Endothelial cell of umbilical vein (primary cell): ENCODE measurements around the gene TAS2R3. TPM values are rescaled to one million over a fixed set of nuclear protein-coding genes. Genes with fewer than 3 reads are reported as not detected.

ENCODE experiments used
- BruUV-seq: library from RNA; stranded (reverse); fragments of 400-500 nt; replicated peaks from 2 replicates; lab custom pipeline; 2021; lab: Mats Ljungman, UMichigan
- CTCF ChIA-PET: fragments of 300-600, 350-600 bp; sonication (Branson Sonifier 250); formaldehyde crosslinking; loops from one replicate; lab custom pipeline; 2021; ENCODE audit warnings: antibody characterized with exemption, inconsistent platforms; lab: Charles Lee
- POLR2A ChIA-PET: fragments of 300-600, 350-600 bp; sonication (Branson Sonifier 250); formaldehyde crosslinking; loops from one replicate; lab custom pipeline; 2021; ENCODE audit warnings: antibody characterized with exemption, inconsistent platforms; lab: Charles Lee
- DNase-seq: peaks from one replicate; pipeline ENCODE4 v3.0.0-alpha.2; 2011; ENCODE audit warnings: low read depth, low spot score
- FAIRE-seq: peaks from 2 replicates; lab custom pipeline; 2011; peaks lifted over from hg19 to GRCh38; lab: Jason Lieb, UNC
- H2AFZ ChIP-seq: 2 replicates; pipeline ENCODE4 v1.6.0; 2012; ENCODE audit warnings: low read depth, low read length, control low read depth, inconsistent platforms
- H3K27ac ChIP-seq: 2 replicates; pipeline ENCODE4 v1.5.1; 2011; ENCODE audit warnings: low read depth, mild to moderate bottlenecking, control low read depth, low read length, moderate library complexity; ENCODE audit not compliant: insufficient read depth
- H3K27me3 ChIP-seq, 2 experiments: 2 replicates each; pipeline versions ENCODE4 v1.6.0 to v1.6.1; 2011; ENCODE audit warnings: low read length in 2 of 2, mixed read lengths in 1 of 2; ENCODE audit not compliant: control insufficient read depth in 2 of 2, insufficient read depth in 2 of 2
- H3K36me3 ChIP-seq, 2 experiments: 2 replicates in 1 of 2; 3 replicates in 1 of 2; pipeline ENCODE4 v1.5.1; 2011; ENCODE audit warnings: low read length in 2 of 2, mild to moderate bottlenecking in 1 of 2, moderate library complexity in 1 of 2; ENCODE audit not compliant: control insufficient read depth in 2 of 2, insufficient read depth in 2 of 2; ENCODE audit errors: extremely low read depth in 1 of 2
- H3K4me1 ChIP-seq: 3 replicates; pipeline ENCODE4 v1.5.1; 2011; ENCODE audit warnings: mild to moderate bottlenecking, low read length; ENCODE audit not compliant: control insufficient read depth, insufficient read depth; ENCODE audit errors: extremely low read depth
- H3K4me2 ChIP-seq: 2 replicates; pipeline ENCODE4 v1.6.1; 2011; ENCODE audit warnings: low read length, control low read depth, mixed read lengths; ENCODE audit not compliant: insufficient read depth
- H3K4me3 ChIP-seq, 3 experiments: fragments of 200-600 bp in 1 of 3; sonication (generic), shearing (Covaris generic) in 1 of 3; replicated peaks in 1 of 3; 2 replicates each; pipeline ENCODE4 v1.5.1; 2011 to 2016; ENCODE audit warnings: control low read depth in 3 of 3, low read length in 3 of 3, mild to moderate bottlenecking in 2 of 3, inconsistent platforms in 1 of 3, low read depth in 1 of 3, moderate library complexity in 1 of 3; ENCODE audit not compliant: insufficient read depth in 1 of 3
- H3K79me2 ChIP-seq: 2 replicates; pipeline ENCODE4 v1.6.0; 2012; ENCODE audit warnings: low read length, inconsistent platforms; ENCODE audit not compliant: control insufficient read depth, insufficient read depth
- H3K9ac ChIP-seq: replicated peaks from 2 replicates; pipeline ENCODE3; 2011; ENCODE audit warnings: low read length, control low read depth; ENCODE audit not compliant: insufficient read depth; ENCODE audit errors: extremely low read depth
- H3K9me1 ChIP-seq: replicated peaks from 3 replicates; pipeline ENCODE4 v1.6.0; 2011; ENCODE audit warnings: mild to moderate bottlenecking, low read length; ENCODE audit not compliant: control insufficient read depth, insufficient read depth; ENCODE audit errors: extremely low read depth
- H3K9me3 ChIP-seq: replicated peaks from 2 replicates; pipeline ENCODE4 v1.5.1; 2012; ENCODE audit warnings: low read length, inconsistent platforms; ENCODE audit not compliant: control insufficient read depth, insufficient read depth
- H4K20me1 ChIP-seq: replicated peaks from 2 replicates; pipeline ENCODE3; 2011; ENCODE audit warnings: mild to moderate bottlenecking, low read length; ENCODE audit not compliant: control insufficient read depth, insufficient read depth; ENCODE audit errors: extremely low read depth
- EZH2 ChIP-seq: IDR thresholded peaks from 2 replicates; pipeline ENCODE4 v1.6.1; 2012; ENCODE audit warnings: borderline replicate concordance, low read depth, mild to moderate bottlenecking, moderate library complexity, low read length, inconsistent platforms; ENCODE audit not compliant: severe bottlenecking
- FOS ChIP-seq: IDR thresholded peaks from 2 replicates; pipeline ENCODE4 v1.6.1; 2011; ENCODE audit warnings: mild to moderate bottlenecking, low read length, moderate library complexity, borderline replicate concordance; ENCODE audit not compliant: insufficient read depth
- GATA2 ChIP-seq: IDR thresholded peaks from 2 replicates; pipeline ENCODE4 v1.7.0; 2011; ENCODE audit warnings: low read depth, mild to moderate bottlenecking, moderate library complexity, mixed read lengths, low read length; ENCODE audit not compliant: insufficient read length, insufficient read depth
- JUN ChIP-seq: IDR thresholded peaks from 2 replicates; pipeline ENCODE4 v1.6.1; 2011; ENCODE audit warnings: borderline replicate concordance, low read depth; ENCODE audit not compliant: insufficient read length, insufficient read depth
- MAX ChIP-seq: IDR thresholded peaks from 2 replicates; pipeline ENCODE4 v1.6.1; 2011; ENCODE audit not compliant: insufficient read depth, insufficient read length
- MYC ChIP-seq: IDR thresholded peaks from one replicate; pipeline ENCODE4 v1.6.1; 2011; ENCODE audit warnings: mild to moderate bottlenecking, low read depth, low read length
- POLR2A ChIP-seq: IDR thresholded peaks from 2 replicates; pipeline ENCODE4 v1.6.1; 2012; ENCODE audit warnings: low read depth, mild to moderate bottlenecking, control low read depth, low read length
- POLR2AphosphoS5 ChIP-seq: IDR thresholded peaks from 2 replicates; pipeline ENCODE4 v1.6.1; 2012; ENCODE audit warnings: low read depth, mild to moderate bottlenecking, control low read depth, low read length, moderate library complexity; ENCODE audit not compliant: insufficient read depth
- dilution Hi-C: fragments of 300-500 bp; cut with MboI; formaldehyde crosslinking; loops from one replicate; pipeline ENCODE4 v1.15.0; 2019; ENCODE audit warnings: low sequenced_read_pairs; ENCODE audit not compliant: extremely low pct_ligation_motif_present
- intact Hi-C: fragments of 100-400 bp; cut with micrococcal nuclease; formaldehyde crosslinking; loops from one replicate; pipeline ENCODE4 v1.10.0; 2022
- polyA plus RNA-seq, 4 experiments: library from polyadenylated mRNA; depleted of rRNA in 3 of 4; stranded (reverse) in 3 of 4; unstranded in 1 of 4; fragments of >200 nt; gene quantifications; 2 replicates each; pipeline versions ENCODE4 v1.2.1 to v1.2.3, GENCODE V29; 2011 to 2012; ENCODE audit warnings: missing spikeins in 1 of 4
- total RNA-seq: library from RNA; stranded (reverse); gene quantifications from 2 replicates; pipeline ENCODE4 v1.2.3, GENCODE V29; 2021
- TF ChIP-seq, protein P1 (sequence below), 2 donors: IDR thresholded peaks; 1 replicate in 1 of 2; 2 replicates in 1 of 2; pipeline ENCODE4 v1.5.1; 2011; ENCODE audit warnings: low read length in 2 of 2, mild to moderate bottlenecking in 2 of 2, moderate library complexity in 2 of 2, control low read depth in 1 of 2, inconsistent platforms in 1 of 2, low read depth in 1 of 2; ENCODE audit not compliant: insufficient read depth in 1 of 2; ENCODE audit errors: extremely low read depth in 1 of 2

TAS2R3 gene
- total and polyA plus RNA-seq, 2 donors (not counting 3 experiments of a cell fraction or from before 2014, with no cell fraction given), result 0.08 to 2.0 TPM

DNA sequence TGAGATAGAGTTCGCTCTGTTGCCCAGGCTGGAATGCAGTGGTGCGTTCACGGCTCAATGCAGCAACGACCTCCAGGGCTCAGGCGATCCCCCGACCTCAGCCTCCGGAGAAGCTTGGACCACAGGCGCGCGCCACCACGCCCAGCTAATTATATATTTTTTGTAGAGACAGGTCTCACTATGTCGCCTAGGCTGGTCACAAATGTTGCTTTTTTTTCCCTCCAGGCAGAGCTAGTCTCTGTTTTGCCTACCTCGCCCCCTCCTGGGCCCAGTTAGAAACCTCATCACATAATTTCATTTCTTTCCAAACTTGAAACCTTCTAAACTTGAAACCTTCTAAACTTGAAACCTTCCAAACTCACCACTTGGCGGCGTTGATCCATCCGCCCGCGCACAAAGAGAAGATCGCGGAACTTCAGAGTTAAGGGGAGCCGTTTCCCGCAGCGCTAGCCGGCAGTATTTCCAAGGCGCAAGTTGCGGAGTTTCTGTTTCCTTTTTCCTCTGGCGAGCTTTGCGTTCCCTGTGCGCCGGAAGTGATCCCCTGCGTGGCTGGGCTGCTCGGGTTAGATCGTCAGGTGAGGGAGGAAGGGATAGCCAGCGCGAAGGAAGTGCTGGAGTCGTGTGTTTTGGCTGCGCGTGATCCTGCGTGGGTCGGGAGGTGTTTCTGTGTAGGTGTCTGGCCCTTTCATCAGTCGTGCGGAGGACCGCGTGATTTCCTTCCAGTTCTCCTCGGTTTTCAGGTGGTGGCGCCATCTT is 25.9 kb upstream of the TAS2R3 start, which contains the start of gene SSBP1:
TSS of gene SSBP1 (plus strand) at position 523 of the 756 bp plus-strand sequence. CDS start 809 bp downstream, outside the sequence.
- TF ChIP-seq POLR2A (peak; percentile 89), JUN (no peak), MYC (peak; percentile 1), GATA2 (no peak), EZH2 (no peak), FOS (peak; percentile 15), POLR2AphosphoS5 (peak; percentile 76), MAX (peak; percentile 59)
- TF ChIP-seq, protein P1, sequence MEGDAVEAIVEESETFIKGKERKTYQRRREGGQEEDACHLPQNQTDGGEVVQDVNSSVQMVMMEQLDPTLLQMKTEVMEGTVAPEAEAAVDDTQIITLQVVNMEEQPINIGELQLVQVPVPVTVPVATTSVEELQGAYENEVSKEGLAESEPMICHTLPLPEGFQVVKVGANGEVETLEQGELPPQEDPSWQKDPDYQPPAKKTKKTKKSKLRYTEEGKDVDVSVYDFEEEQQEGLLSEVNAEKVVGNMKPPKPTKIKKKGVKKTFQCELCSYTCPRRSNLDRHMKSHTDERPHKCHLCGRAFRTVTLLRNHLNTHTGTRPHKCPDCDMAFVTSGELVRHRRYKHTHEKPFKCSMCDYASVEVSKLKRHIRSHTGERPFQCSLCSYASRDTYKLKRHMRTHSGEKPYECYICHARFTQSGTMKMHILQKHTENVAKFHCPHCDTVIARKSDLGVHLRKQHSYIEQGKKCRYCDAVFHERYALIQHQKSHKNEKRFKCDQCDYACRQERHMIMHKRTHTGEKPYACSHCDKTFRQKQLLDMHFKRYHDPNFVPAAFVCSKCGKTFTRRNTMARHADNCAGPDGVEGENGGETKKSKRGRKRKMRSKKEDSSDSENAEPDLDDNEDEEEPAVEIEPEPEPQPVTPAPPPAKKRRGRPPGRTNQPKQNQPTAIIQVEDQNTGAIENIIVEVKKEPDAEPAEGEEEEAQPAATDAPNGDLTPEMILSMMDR (IDR thresholded peaks at IDR 0.05; ENCODE audit: extremely low read depth in 1 of 2, insufficient read depth in 1 of 2, low read depth in 1 of 2, low read length in 2 of 2), result peak; percentile 76 to 86
- BruUV-seq, result no TSS peak
- FAIRE-seq (peak; percentile 94), DNase-seq (peak; percentile 99)
- Histone ChIP-seq H3K4me2 (peak within 1 kb of the TSS; percentile 98), H3K9me3 (no peaks in the 10 kb centered on the region), H3K36me3 (peaks cover 5 to 9% of the 10 kb centered on the region in 2 experiments), H3K79me2 (peaks cover 36% of the 10 kb centered on the region), H3K27me3 (no peaks in the 10 kb centered on the region), H3K9ac (peak within 1 kb of the TSS; percentile 98), H3K4me1 (peaks cover 16% of the 10 kb centered on the region), H3K27ac (peak within 1 kb of the TSS; percentile 92), H3K9me1 (no peaks in the 10 kb centered on the region), H3K4me3 (peak within 1 kb of the TSS; percentile 74 to 99 (median 96)), H4K20me1 (no peaks in the 10 kb centered on the region), H2AFZ (peak within 1 kb of the TSS; percentile 98)
- dilution Hi-C loops, result no loop called here
- intact Hi-C loops, result loop anchor here (1.0 kb wide), 7 partner anchors 37 to 724 kb away; partner anchors contain the start of genes AGK and MRPS33
- POLR2A ChIA-PET, result interaction anchor here (0.6 to 1.0 kb wide), 2 partner anchors 64 to 1349 kb away, joined by 3 read pairs; no protein-coding TSS in a partner anchor
- CTCF ChIA-PET, result interaction anchor here (0.7 to 3.3 kb wide), 31 partner anchors 9 to 1057 kb away, joined by 3 to 83 read pairs (median 5); partner anchors contain the start of genes AGK, DENND11, MRPS33 and WEE2
